GM19351 (cell line): Measurements from ENCODE around the gene OTC.

ENCODE experiments used
- ATAC-seq: cut with Tn5 transposase; IDR thresholded peaks from one replicate; pipeline ENCODE4 v1.9.1; 2021; ENCODE audit warnings: mild to moderate bottlenecking, moderate library complexity; ENCODE audit not compliant: unreplicated experiment

The OTC gene

GRCh38 chrX:38357747-38358673, 5.6 kb downstream of the OTC start:
- ATAC-seq, result no peak

DNA sequence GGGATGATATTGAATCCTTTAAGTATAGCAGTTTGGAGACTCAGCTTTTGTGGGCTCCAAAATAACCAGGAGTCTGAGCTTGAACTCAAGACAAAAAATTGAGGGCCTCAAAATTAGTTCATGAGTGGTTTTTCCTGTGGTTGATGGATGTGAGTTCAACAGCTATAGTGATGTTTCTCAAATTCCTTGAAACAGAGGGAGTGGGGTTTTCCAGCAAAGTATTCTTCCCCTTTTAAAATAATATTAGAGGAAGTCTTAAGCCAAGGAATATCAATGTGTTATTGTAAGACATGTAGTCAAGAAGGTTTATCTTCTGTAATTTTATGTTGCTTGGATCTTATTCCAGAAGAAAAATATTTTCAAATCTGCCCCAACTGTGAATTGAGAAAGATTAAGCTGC, 10.6 kb downstream of the OTC start:
- ATAC-seq, result no peak

GRCh38 chrX:38365954-38366353, 13.6 kb downstream of the OTC start:
- ATAC-seq, result no peak

DNA sequence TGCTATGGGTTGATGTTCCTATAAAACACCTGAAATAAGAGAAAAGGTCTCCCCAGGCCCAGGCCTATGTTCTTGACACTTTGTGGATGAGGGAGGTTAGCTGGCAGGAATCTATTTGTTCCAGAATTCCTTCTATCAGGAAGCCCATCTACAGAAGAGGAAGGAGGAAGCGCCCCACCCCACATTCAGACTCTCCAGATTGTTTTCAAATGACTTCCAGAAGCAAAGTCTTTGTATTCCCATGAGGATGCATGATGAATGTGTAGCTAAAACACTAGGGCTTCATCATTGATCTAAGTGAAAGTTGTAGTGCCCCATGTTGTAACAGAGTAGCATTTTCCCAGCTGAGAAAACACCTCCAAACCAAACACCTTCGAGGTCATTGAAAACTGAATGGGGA, 16.4 kb downstream of the OTC start:
- no peak for ATAC-seq

- no peak for ATAC-seq
Measured at GRCh38 chrX:38371641-38372040, 19.2 kb downstream of the OTC start.

- no peak for ATAC-seq
Measured at GRCh38 chrX:38374431-38374830, 22.0 kb downstream of the OTC start.

DNA sequence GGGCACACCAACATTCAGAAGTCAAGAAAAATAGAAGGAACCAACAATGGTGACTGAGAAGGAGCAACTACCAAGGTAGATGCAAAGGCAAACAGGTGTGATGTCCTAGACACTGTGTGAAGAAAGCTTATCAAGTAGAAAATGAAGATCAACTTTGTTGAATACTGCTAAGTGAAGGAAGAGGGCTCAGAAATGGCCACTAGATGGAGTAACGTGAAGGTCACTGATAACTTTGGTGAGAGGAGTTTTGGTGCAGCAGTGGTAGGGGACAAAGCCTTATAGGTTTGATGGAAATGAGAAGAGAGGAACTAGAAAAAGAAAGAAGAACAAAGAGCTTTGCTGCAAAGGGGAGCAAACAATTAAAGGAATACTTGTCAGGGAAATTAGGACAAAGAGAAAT, 23.5 kb downstream of the OTC start:
- ATAC-seq, result peak; percentile 77

- ATAC-seq, result no peak
Measured at GRCh38 chrX:38376747-38377146, 24.3 kb downstream of the OTC start.

GRCh38 chrX:38379088-38379487, 26.7 kb downstream of the OTC start:
- no peak for ATAC-seq

- no peak for ATAC-seq
Measured at GRCh38 chrX:38382663-38383062, 30.3 kb downstream of the OTC start.

GRCh38 chrX:38400389-38400910, 48.0 kb downstream of the OTC start:
- ATAC-seq, result no peak

- ATAC-seq, result no peak
Measured at GRCh38 chrX:38402118-38402517, 49.7 kb downstream of the OTC start.

GRCh38 chrX:38403834-38404233, 51.4 kb downstream of the OTC start:
- ATAC-seq, result no peak

DNA sequence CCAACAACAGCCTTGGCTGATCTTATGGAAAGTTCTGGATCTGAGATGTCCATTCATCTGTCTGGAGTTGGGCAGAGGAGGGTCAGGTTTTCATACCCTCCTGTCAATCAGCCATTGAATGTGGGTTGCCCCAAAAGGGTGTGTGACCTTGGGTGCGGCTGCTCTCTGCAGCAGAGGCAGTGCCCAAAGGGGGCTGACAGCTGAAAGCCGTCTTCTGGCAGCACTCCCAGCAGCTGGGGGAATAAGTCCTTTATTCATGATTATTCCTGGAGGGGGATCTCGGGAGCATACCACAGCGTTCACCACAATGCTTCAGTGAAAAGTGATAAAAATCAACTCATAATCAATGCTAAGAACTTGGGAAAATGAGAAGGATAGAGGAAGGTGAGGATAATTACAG, 54.7 kb downstream of the OTC start:
- no peak for ATAC-seq

DNA sequence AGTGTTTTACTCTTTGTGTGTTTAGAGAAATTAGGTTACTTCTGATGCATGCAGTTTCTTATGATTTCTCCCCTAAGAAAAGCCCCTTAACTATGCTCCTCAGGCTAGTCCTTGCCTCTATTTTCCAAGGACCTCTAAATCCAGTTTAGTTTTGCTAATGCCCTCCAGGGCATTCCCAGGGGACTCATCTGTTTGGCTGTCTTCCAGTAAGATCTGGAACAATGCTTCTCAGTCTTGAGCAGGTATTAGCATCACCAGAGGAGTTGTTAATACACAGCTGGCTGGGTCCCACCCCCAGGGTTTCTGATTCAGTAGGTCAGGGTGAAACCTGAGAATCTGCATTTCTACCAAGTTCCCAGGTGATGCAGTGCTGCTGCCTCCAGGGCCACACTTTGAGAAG, 56.9 kb downstream of the OTC start:
- ATAC-seq, result no peak

DNA sequence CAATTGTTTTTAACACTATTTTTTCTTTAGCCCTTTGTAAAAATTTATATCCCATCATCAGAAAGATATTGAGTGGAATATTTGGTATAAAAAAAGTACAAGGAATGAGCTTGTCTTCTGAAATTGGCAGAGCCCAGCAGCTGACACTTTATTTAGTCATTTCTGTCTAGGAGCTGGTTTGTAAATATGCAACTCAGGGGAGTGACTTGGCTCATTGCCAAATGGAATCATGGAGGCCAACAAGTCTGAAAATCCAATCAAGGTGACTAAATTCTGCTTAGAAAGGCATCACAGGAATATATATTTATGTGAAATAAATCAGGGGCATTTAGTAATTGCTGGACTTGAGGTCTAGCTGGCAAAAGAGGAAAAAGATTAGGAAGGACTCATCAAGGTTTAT, 74.4 kb downstream of the OTC start:
- no peak for ATAC-seq

GRCh38 chrX:38431525-38431924, 79.1 kb downstream of the OTC start:
- ATAC-seq, result no peak

DNA sequence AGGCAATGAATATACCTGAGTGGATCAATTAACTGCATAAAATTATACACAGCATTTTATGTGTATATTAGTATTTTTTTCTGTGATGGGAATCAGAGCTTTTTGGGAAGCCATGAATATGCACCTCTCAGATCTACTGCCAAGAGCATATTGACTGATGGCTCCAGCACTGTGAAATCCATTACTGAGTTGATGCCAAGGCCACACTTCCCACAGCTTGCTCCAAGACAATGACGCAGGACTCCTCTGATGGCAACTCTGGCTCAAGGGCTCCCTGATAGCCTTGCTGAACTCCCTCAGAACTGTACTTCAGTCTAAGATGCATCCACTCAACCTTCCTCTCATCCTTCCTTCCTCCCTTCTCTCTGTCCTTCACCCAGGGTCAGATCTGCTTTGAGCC, 82.7 kb downstream of the OTC start:
- no peak for ATAC-seq

DNA sequence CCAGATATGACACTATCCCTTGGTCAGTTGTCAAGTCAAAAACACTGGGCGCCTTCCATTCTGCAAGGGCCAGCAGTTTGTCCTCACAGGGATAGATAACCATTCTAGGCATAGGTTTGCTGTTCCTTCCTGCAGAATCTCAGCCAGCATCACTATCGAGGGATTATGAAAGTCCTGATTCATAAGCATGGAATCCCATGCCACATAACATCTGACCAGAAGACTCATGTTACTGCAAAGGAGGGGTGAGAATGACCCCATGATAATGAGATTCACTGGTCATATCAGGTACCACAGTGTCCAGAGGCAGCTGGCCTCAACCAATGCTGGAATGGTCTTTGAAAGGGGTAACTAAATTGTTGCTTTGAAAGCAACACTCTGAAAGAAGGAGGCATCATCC, 84.7 kb downstream of the OTC start:
- no peak for ATAC-seq

GRCh38 chrX:38438321-38438720, 85.9 kb downstream of the OTC start:
- no peak for ATAC-seq

GRCh38 chrX:38452603-38453002, 100.2 kb downstream of the OTC start:
- no peak for ATAC-seq

DNA sequence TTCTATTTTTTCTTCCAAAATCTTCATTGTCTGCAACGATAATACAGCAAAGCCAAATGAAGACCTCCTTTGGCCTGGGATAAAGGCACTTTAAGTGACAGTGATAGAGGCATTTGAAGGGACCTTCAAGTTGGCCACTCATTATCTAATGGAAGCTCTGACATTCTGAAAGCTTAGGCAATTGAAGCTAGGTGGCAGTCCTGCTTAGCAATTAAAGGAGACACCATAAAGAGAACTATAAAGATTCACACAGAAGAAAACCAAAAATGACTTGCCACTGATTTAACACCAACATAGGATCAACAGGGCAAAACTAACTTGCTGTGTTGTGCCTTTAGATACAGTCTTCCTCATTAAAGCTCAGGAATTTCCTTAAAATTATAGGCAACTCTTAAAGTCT, 105.7 kb downstream of the OTC start:
- no peak for ATAC-seq

- no peak for ATAC-seq
Measured at GRCh38 chrX:38462257-38462656, 109.9 kb downstream of the OTC start.
